Femur (tissue), 1 donor: Measurements from ENCODE around the gene ELP4.
"Not testable (repeated sequence)": the region's sequence is repeated elsewhere in the genome, so short reads cannot be mapped to it uniquely, and the experiment has no call there.

Experiments used
- DNase-seq: peaks from one replicate; pipeline ENCODE4 v3.0.0-alpha.2; 2017

The ELP4 gene

GRCh38 chr11:31712851-31713250 is 203.3 kb downstream of the ELP4 start:
- DNase-seq, result no peak

- DNase-seq, result no peak
Measured at GRCh38 chr11:31714840-31715239, 205.3 kb downstream of the ELP4 start.

- no peak for DNase-seq
Measured at GRCh38 chr11:31720225-31720624, 210.7 kb downstream of the ELP4 start.

GRCh38 chr11:31720671-31721365 is 211.3 kb downstream of the ELP4 start:
- no peak for DNase-seq

GRCh38 chr11:31722754-31723153 is 213.2 kb downstream of the ELP4 start:
- no peak for DNase-seq

- DNase-seq, result no peak
Measured at GRCh38 chr11:31725176-31725575, 215.6 kb downstream of the ELP4 start.

GRCh38 chr11:31728432-31728831 is 218.9 kb downstream of the ELP4 start:
- DNase-seq, result no peak

GRCh38 chr11:31740131-31740530 is 230.6 kb downstream of the ELP4 start:
- DNase-seq, result no peak

GRCh38 chr11:31740731-31741368 is 231.3 kb downstream of the ELP4 start:
- DNase-seq, result not testable (repeated sequence)

- no peak for DNase-seq
Measured at GRCh38 chr11:31747581-31747980, 238.0 kb downstream of the ELP4 start.

GRCh38 chr11:31757260-31757835 is 247.8 kb downstream of the ELP4 start:
- DNase-seq, result no peak

- no peak for DNase-seq
Measured at GRCh38 chr11:31761636-31762035, 252.1 kb downstream of the ELP4 start.

GRCh38 chr11:31763296-31763695 is 253.7 kb downstream of the ELP4 start:
- no peak for DNase-seq

GRCh38 chr11:31764261-31764660 is 254.7 kb downstream of the ELP4 start:
- DNase-seq, result no peak

- no peak for DNase-seq
Measured at GRCh38 chr11:31764766-31765165, 255.2 kb downstream of the ELP4 start.

GRCh38 chr11:31767066-31767465 is 257.5 kb downstream of the ELP4 start:
- DNase-seq, result no peak

- DNase-seq, result no peak
Measured at GRCh38 chr11:31767685-31768084, 258.1 kb downstream of the ELP4 start.

- DNase-seq, result no peak
Measured at GRCh38 chr11:31768749-31769640, 259.4 kb downstream of the ELP4 start.

- no peak for DNase-seq
Measured at GRCh38 chr11:31770011-31770700, 260.6 kb downstream of the ELP4 start.

GRCh38 chr11:31772412-31772811 is 262.8 kb downstream of the ELP4 start:
- no peak for DNase-seq

- DNase-seq, result no peak
Measured at GRCh38 chr11:31779374-31779791, 269.8 kb downstream of the ELP4 start.

GRCh38 chr11:31780078-31780477 is 270.5 kb downstream of the ELP4 start:
- no peak for DNase-seq
